Tibial nerve (tissue), 3 donors: ENCODE data around the gene ITCH.
"Not testable (repeated sequence)": the region's sequence is repeated elsewhere in the genome, so short reads cannot be mapped to it uniquely, and the experiment has no call there.

Experiments used
- EP300 ChIP-seq, 2 donors: sonication (generic); formaldehyde crosslinking; IDR thresholded peaks; one replicate each; pipeline ENCODE4 v1.6.1; 2017; ENCODE audit warnings: antibody characterized with exemption in 2 of 2, mild to moderate bottlenecking in 1 of 2
- POLR2A ChIP-seq, 2 donors: fragments of 450-650 bp; IDR thresholded peaks; one replicate each; pipeline ENCODE4 v1.6.1; 2017; ENCODE audit warnings: antibody characterized with exemption in 2 of 2, mild to moderate bottlenecking in 2 of 2, moderate library complexity in 2 of 2

- TF ChIP-seq EP300, POLR2A (IDR thresholded peaks at IDR 0.05): not testable (repeated sequence)
Measured at GRCh38 chr20:34519841-34520240, 156.8 kb downstream of the ITCH start.
